ENCODE measurements around the gene OSBP2. TPM values are rescaled to one million over a fixed set of nuclear protein-coding genes. Genes with fewer than 3 reads are reported as not detected.

The OSBP2 gene
- polyA plus RNA-seq, 2 of the 4 experiments (the other 2 are of a cell fraction) = 2.7 to 6.0 TPM

DNA sequence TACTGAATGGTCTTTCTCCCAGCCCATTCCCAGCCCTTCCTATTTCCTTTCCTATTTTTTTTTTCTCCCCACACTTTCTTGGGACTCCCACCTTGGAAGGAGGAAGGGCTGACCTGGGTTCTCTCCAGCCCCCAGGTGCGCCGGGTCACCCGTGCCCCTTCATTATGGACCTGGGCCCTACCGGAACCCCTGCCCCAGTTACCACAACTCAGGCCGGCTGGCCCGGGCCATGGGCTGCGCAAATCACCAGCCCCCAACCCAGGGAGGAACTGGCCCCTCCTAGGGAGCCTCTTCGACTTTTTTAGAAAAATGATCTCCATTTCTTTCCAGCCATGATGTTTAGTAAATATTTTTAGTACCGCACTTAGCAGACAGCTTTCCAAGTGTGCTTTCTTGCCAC, 211.7 kb downstream of the OSBP2 start:
- no peak for FAIRE-seq
- DNase-seq (ENCODE audit: low read depth in 1 of 2, low spot score in 1 of 2) = no peak
- ATAC-seq = no peak
- TF ChIP-seq MAZ (IDR thresholded peaks at IDR 0.05; ENCODE audit: borderline replicate concordance, low read depth, low read length) = no peak
- TF ChIP-seq ZFP36 (IDR thresholded peaks at IDR 0.05; ENCODE audit: borderline replicate concordance, partially characterized antibody) = no peak
- no peak for TF ChIP-seq E2F6 (IDR thresholded peaks at IDR 0.05; ENCODE audit: borderline replicate concordance, low read depth)
- TF ChIP-seq EHMT2 (IDR thresholded peaks at IDR 0.05; ENCODE audit: low read depth) = no peak
- TF ChIP-seq, protein P1, sequence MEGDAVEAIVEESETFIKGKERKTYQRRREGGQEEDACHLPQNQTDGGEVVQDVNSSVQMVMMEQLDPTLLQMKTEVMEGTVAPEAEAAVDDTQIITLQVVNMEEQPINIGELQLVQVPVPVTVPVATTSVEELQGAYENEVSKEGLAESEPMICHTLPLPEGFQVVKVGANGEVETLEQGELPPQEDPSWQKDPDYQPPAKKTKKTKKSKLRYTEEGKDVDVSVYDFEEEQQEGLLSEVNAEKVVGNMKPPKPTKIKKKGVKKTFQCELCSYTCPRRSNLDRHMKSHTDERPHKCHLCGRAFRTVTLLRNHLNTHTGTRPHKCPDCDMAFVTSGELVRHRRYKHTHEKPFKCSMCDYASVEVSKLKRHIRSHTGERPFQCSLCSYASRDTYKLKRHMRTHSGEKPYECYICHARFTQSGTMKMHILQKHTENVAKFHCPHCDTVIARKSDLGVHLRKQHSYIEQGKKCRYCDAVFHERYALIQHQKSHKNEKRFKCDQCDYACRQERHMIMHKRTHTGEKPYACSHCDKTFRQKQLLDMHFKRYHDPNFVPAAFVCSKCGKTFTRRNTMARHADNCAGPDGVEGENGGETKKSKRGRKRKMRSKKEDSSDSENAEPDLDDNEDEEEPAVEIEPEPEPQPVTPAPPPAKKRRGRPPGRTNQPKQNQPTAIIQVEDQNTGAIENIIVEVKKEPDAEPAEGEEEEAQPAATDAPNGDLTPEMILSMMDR (IDR thresholded peaks at IDR 0.05) = no peak
- no peak for TF ChIP-seq MYC (IDR thresholded peaks at IDR 0.05; ENCODE audit: borderline replicate concordance, low read length)
- TF ChIP-seq REST (IDR thresholded peaks at IDR 0.05) = no peak
- Histone ChIP-seq H3K4me3 (no peak overlapping the region), H3K4me2 (no peak overlapping the region), H3K27ac (no peak overlapping the region), H3K4me1 (no peaks in the 10 kb centered on the region), H3K9me3 (no peaks in the 10 kb centered on the region)
- POLR2A ChIA-PET = no interaction called here
- 92% methylated on average over 9 of the region's 9 CpGs for WGBS (ENCODE audit: missing lambda C conversion rate)
- CTCF ChIA-PET = interaction anchor here (1.2 kb wide), 1 partner anchor 15 kb away, joined by 3 read pairs; no protein-coding TSS in a partner anchor

GRCh38 chr22:30906946-30907345, 212.3 kb downstream of the OSBP2 start:
- ATAC-seq (no peak), FAIRE-seq (no peak), DNase-seq (ENCODE audit: low read depth in 1 of 2, low spot score in 1 of 2) (no peak)
- ChIA-PET CTCF (interaction anchor here (1.2 to 1.3 kb wide), 2 partner anchors 10 to 16 kb away, joined by 3 to 4 read pairs; no protein-coding TSS in a partner anchor), POLR2A (no interaction called here)
- Histone ChIP-seq H3K4me2 (no peak overlapping the region), H3K9me3 (no peaks in the 10 kb centered on the region), H3K4me1 (no peaks in the 10 kb centered on the region), H3K27ac (no peak overlapping the region), H3K4me3 (no peak overlapping the region)
- WGBS (ENCODE audit: missing lambda C conversion rate) = no CpG with 5 or more reads among the region's 1 CpG
- TF ChIP-seq HDAC2 (IDR thresholded peaks at IDR 0.05) = no peak
- TF ChIP-seq ATOH8 (CRISPR knock-in tag; IDR thresholded peaks at IDR 0.05; ENCODE audit: low read depth) = no peak
- no peak for TF ChIP-seq FOSB (CRISPR knock-in tag; IDR thresholded peaks at IDR 0.05)
- TF ChIP-seq NPAS2 (CRISPR knock-in tag; IDR thresholded peaks at IDR 0.05; ENCODE audit: borderline replicate concordance) = no peak
- TF ChIP-seq KDM5A (IDR thresholded peaks at IDR 0.05) = no peak
- TF ChIP-seq CHD4 (IDR thresholded peaks at IDR 0.05; ENCODE audit: borderline replicate concordance) = no peak
- TF ChIP-seq MAX (IDR thresholded peaks at IDR 0.05) = no peak
- TF ChIP-seq CBX8 (IDR thresholded peaks at IDR 0.05) = no peak
- TF ChIP-seq ZSCAN20 (CRISPR knock-in tag; IDR thresholded peaks at IDR 0.05) = no peak

- TF ChIP-seq E2F6 (IDR thresholded peaks at IDR 0.05; ENCODE audit: borderline replicate concordance, low read depth) = no peak
- no peak for TF ChIP-seq EHF (CRISPR knock-in tag; IDR thresholded peaks at IDR 0.05)
- TF ChIP-seq FOSB (CRISPR knock-in tag; IDR thresholded peaks at IDR 0.05) = no peak
- no peak for TF ChIP-seq EP300 (IDR thresholded peaks at IDR 0.05)
- TF ChIP-seq HOXB5 (CRISPR knock-in tag; IDR thresholded peaks at IDR 0.05) = no peak
- no peak for TF ChIP-seq CBX2 (IDR thresholded peaks at IDR 0.05; ENCODE audit: borderline replicate concordance, low read depth)
- TF ChIP-seq KDM1A (IDR thresholded peaks at IDR 0.05; ENCODE audit: low read depth) = no peak
- TF ChIP-seq HES2 (IDR thresholded peaks at IDR 0.05) = no peak
- TF ChIP-seq BHLHE40 (IDR thresholded peaks at IDR 0.05; ENCODE audit: low read depth, low read length) = no peak
- no peak for TF ChIP-seq RFX5 (IDR thresholded peaks at IDR 0.05)
- no peak for TF ChIP-seq GATA3 (IDR thresholded peaks at IDR 0.05; ENCODE audit: borderline replicate concordance)
- no peak for TF ChIP-seq MAZ (IDR thresholded peaks at IDR 0.05; ENCODE audit: borderline replicate concordance, low read depth, low read length)
- ChIA-PET POLR2A (no interaction called here), CTCF (interaction anchor here (1.3 to 5.0 kb wide), 3 partner anchors 9 to 145 kb away, joined by 4 to 43 read pairs (median 11); no protein-coding TSS in a partner anchor)
- FAIRE-seq = no peak
- Histone ChIP-seq H3K4me1 (no peaks in the 10 kb centered on the region), H3K27ac (no peak overlapping the region), H3K9me3 (no peaks in the 10 kb centered on the region), H3K4me2 (no peak overlapping the region), H3K4me3 (no peak overlapping the region)
- 92% methylated on average over 2 of the region's 6 CpGs for WGBS (ENCODE audit: missing lambda C conversion rate)
- no peak for DNase-seq (ENCODE audit: low read depth in 1 of 2, low spot score in 1 of 2)
- no peak for ATAC-seq
Observed at GRCh38 chr22:30908051-30908461, 213.4 kb downstream of the OSBP2 start.

Data from A549 (cell line).